Measurements from ENCODE around the gene MRTFA.
A peak's percentile ranks its signal among the peaks of the same experiment; 100 is the strongest.

The MRTFA gene

DNA sequence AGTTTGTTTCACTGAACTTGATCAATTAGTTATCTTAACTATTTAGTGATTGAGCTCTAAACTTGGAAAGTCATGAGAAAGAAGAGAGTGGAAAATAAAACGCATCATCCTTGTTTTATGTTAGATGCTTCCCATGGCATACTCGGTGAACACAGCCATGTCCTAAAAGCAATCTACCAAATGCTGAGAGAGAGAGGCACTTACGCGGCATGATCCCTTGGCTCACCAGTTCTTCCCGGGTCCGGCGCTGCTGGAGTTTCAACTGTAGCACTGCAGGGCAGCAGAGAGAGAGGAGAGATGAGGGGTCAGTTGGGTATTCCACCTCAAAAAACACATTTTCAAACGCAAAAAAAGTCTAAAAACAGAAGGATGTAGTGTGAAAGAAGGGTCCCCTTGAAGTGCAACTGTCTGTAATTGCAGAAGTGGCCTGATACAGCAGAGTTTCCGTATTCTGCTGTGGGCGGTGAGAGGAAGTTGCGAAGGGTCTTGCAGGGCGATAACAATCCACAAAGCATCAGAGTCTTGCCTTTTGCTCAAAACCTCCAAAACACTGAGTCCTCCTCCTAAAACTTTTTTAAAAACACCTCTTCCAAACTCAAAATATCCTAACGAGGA, 173.4 kb downstream of the MRTFA start:
- DNase-seq (ENCODE audit: low spot score), result peak; percentile 10

DNA sequence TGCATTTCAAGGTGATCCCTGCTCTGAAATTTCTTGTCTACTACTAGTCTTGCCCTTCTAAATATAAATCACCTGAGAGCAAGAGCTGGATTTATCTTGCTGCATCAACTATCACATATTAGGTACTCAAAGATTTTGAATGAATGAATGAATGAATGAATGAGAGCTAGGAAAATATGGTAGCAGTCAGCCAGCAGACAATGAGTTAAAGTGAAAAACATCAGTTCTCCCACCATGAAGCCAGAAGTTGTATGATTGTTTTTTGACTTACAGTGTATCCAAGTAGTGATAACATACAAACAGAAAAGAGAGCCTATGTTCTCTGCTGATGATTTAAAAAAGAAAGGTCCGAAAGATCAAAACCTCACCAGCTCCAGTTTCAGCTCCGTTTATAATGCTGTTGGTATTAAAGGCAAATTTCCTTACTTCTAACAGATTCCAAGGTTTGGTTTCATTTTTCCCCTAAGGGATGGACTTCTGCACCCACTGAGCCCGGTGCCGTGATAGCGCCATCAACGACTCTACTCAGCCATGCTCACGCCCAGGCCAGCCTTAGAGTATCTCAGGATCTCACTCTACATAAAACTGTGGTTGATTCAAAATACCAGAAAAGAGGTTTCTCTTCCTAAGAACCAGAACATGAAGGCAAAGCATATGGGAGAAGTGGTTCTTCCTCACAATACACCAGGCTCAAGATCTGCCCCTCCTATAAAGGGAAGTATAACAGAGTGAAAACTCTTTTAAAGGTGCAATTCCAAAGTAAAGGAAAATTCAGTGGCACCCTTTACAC, 174.1 kb downstream of the MRTFA start:
- no peak for DNase-seq (ENCODE audit: low spot score)

DNA sequence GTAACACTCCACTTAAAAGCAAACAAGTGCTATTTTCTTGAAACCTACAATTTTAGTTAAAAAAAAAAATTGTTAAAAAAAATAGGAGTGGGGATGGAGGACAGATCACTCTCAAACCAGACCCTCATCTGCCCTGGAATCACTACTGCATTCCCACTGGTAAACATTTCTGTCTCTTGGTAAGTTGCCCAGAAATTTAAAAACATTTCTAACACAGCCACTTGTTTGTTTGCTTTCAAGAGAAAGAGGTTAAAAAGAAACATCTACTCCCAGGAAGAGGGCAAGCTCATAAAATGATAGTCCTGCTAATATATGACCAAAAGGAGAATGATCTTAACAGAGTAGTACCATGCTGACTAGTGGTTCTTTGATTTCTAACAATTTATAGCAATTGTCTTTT, 182.8 kb downstream of the MRTFA start:
- DNase-seq (ENCODE audit: low spot score), result no peak

DNA sequence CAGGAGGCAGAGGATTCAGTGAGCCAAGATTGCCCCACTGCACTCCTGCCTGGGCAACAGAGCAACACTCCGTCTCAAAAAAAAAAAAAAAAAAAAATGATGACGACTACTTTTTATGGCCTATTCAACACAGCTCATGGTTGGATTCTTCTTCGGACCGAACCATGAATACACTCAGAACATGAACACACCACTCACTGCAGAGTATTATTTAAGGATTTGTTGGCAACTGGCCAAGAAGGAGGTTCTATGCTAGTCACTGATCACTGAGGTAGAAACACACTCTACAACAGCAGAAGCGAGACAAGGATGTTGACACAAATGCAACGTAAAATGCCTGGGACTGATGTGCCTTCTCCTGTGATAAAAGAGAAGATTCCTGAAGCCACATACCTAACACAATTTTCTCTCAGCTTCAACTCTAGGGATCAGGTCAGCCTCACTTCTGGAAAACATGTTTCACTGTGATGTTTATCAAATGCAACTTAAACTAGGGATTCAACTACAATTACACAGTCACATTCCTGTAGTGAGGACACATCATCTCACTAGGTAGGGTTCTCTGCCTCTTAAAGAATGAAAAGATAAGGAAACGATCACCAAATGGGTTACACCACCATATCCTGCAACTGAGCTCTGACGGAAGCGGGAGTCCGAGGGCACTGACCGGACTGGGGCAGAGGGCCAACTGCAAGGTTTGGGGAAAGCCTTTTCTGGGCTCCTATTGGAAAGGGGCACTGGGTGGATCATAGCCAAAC, 183.6 kb downstream of the MRTFA start:
- DNase-seq (ENCODE audit: low spot score), result no peak

- DNase-seq (ENCODE audit: low spot score), result no peak
Observed at GRCh38 chr22:40451210-40451609, 185.3 kb downstream of the MRTFA start.

GRCh38 chr22:40450616-40451015, 185.9 kb downstream of the MRTFA start:
- DNase-seq (ENCODE audit: low spot score), result no peak

- DNase-seq (ENCODE audit: low spot score), result no peak
Observed at GRCh38 chr22:40449676-40450035, 186.9 kb downstream of the MRTFA start.

DNA sequence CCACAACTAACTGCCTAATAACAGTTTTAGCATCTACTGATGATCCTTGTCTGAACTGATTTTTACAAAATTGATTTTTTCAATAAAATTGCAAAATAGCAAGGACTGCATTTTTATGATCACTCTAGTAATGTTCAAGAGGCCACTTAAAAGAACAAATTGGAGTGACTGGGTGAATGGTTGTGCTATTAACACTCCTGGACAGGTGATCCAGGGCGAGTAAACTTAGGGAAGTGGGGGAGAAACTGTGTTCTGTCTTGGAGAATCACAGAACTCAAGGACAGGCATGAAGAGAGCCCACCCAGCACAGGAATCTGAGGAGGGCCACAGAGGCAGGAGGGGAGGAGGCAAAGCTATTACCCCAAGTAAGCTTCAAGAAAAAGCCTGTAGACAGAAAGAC, 190.3 kb downstream of the MRTFA start:
- DNase-seq (ENCODE audit: low spot score), result no peak

DNA sequence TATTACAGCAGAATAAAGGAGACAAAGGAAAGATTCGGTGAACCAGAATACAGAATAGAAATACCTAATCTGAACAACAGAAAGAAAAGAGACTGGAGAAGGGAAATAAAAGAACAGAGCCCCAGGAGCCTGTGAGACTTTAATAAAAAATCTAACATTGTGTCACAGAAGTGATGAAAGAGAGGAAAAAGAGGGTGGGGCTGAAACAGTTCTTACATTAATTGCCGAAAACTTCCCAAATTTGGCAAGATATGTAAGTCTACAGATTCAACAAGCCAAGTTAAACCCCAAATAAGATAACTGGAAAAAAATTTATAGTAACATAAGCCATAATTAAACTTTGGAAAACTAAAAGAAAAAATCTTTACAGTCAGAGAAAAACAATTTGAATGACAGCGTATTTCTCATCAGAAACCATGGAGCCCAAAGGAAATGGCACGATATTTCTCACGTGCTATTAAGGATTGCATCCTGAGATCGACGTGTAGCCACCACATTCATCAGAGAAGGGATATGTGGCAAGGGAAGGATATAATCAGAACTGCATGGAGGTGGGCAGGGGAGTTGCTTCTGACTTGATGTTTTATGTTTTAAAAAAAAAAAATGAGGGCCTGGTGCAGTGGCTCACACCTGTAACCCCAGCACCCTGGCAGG, 192.2 kb downstream of the MRTFA start:
- no peak for DNase-seq (ENCODE audit: low spot score)

GRCh38 chr22:40443732-40444131, 192.8 kb downstream of the MRTFA start:
- DNase-seq (ENCODE audit: low spot score), result no peak

DNA sequence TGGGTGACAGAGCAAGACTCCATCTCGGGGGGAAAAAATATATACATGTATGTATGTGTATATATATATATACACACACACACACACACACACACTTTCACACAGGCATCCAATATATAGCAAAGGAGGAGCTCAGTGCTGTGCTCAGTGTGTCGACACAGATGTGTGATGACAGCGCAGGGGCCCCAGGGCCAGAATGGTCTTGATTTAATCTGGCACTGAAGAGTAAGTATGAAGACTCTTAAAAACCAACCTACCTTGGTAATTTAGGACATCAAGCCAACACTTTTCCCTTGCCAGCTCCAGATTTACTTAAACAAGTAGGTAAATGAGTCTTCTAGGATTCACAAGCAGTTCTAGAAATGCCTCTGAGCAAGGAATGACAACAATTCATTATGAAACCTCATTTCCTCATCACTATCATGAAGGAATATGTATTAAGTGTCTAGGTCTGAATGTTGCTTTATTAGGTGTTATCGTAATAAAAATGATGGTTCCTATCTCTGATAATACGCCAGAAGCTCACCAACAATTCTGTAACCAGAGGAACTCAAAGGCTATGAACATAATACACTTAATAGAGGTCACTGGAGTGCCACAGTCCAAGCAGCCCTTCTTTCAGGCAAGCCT, 194.6 kb downstream of the MRTFA start:
- DNase-seq (ENCODE audit: low spot score), result no peak

DNA sequence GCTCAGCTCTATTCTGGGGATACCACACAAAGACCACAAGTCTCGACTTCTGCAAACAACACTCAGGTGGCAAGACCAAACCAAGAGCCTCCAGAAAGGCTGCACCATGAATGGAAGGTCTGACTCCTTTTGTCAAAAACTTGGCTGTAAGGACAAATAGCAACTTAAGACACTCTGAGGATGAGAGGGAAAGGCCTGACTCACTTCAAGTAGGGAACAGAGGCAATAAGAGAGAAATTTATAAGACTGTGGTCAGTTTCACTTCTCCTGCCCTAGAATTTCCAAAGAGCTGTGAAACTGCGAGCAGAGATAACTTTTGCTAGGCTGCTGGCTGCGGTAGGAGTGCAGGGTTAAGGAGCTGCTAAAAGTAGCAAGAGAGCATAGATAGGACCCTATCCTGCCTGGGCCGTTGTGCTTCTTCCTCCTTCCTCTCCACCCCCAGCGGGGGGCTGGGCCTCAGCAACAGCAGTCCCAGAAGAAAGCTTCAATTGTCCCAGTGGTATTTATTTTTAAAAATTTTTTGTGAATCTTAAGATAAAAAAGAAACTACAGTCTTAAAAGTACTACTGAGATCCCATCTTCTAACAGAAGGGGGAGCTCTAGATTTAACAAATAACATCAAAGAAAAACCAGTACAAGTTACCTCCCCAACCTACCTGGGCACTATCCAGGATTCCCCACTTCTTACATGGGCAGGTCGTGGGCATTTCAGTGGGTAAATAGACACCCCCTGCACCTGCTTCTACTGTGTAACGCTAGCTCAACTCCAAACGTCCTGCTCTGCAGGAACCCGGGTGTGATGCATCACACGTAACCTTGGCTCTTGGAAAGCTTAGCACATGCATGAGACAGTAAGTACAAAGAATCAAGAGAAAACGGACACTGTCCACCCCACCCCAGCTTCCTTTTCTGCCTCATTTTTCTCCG, 199.8 kb downstream of the MRTFA start:
- peak; percentile 73 for DNase-seq (ENCODE audit: low spot score)

DNA sequence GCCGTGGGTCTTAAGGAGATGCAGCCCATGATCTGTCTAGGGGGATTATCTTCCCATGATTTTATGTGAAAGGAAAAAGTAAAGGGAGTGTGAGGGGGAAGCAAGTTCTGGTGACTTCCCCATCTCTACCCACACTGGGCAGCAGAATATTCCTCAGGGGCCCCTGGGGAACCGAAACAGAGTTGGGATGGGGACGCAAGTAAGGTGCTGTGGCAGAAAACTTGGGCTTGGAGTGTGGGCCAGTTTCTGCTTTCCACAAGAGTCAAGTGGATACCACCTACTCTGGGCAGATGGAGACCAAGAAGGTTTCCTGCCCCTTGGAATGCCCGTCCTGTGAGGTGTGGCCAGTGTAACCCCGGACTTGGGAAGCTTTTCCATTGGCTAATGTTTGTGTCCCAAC, 201.8 kb downstream of the MRTFA start:
- DNase-seq (ENCODE audit: low spot score), result no peak

DNA sequence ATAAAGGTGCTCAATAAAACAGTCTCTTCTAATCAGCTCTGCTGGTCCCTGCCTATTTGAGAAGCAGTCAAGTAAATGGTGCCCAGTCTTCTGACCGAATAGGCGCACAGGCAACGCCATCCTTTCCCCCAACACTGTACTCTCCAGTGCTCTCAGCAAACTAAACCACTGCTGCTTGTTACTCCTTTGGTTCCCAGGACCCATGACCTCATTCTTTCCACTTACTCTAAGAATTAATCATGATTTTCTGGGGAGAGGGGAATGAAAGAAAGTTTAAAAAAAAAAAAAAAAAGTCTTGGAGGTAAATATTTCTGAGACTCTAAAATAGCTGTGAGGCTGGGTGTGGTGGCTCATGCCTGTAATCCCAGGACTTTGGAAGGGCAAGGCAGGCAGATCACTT, 202.4 kb downstream of the MRTFA start:
- DNase-seq (ENCODE audit: low spot score), result no peak

- no peak for DNase-seq (ENCODE audit: low spot score)
Observed at GRCh38 chr22:40433416-40434090, 203.0 kb downstream of the MRTFA start.

- DNase-seq (ENCODE audit: low spot score), result no peak
Observed at GRCh38 chr22:40432625-40433024, 203.9 kb downstream of the MRTFA start.

- no peak for DNase-seq (ENCODE audit: low spot score)
Observed at GRCh38 chr22:40432157-40432556, 204.4 kb downstream of the MRTFA start.

GRCh38 chr22:40430991-40431390, 205.5 kb downstream of the MRTFA start:
- no peak for DNase-seq (ENCODE audit: low spot score)

DNA sequence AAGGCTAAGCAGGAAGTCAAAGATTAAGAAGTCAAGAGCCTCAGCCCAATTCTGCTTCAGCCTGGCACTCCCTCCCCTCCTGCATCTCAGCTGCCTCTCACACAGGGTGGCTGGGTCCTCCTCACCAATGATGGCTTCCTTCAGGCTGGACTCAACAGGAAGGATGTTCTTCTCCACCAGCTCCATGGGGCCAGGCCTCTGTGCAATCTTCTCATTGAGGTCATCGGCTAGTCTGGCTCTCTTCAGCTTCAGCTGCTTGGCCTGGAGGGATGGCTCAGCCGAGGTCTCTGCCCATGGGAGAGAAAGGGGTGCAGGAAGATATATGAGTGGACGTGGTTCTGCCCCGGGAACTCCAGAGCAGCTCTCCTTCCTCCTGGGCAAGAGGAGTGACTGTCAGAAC, 207.0 kb downstream of the MRTFA start:
- DNase-seq (ENCODE audit: low spot score), result no peak

DNA sequence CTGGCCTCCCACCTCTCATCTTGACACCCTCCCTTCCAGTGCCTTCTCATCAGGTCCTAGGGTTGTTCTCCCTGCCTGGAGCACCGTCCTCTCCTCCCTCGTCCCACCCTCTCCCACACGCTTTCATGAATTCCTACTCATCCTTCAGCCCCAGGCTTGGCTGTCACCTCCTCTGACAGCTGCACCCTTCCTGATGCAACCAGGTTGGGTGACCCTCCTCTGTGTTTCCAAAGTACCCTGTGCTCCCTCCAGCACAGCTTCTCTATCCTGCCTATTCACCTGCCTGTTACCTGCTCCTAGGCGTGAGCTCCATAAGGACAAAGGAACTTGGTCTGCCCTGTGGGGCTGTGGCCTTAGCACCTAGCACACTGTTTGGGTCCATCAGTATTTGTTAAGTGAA, 207.7 kb downstream of the MRTFA start:
- DNase-seq (ENCODE audit: low spot score), result no peak
